Hematopoietic multipotent progenitor cell (in vitro differentiated cells): ENCODE data around the gene ALDH3B2. TPM values are rescaled to one million over a fixed set of nuclear protein-coding genes. Genes with fewer than 3 reads are reported as not detected.
A peak's percentile ranks its signal among the peaks of the same experiment; 100 is the strongest.
"Not testable (repeated sequence)": the region's sequence is repeated elsewhere in the genome, so short reads cannot be mapped to it uniquely, and the experiment has no call there.

Experiments
- DNase-seq, 3 donors: peaks; one replicate each; pipeline ENCODE4 v3.0.0-alpha.2; 2011 to 2015; ENCODE audit warnings: low read depth in 2 of 3, low spot score in 2 of 3
- total RNA-seq: library from RNA; depleted of rRNA; stranded (reverse); fragments of >200 nt; gene quantifications from one replicate; pipeline ENCODE4 v1.2.3, GENCODE V29; 2012

ALDH3B2 gene
- total RNA-seq, 1 donor: under 0.01 TPM

DNA sequence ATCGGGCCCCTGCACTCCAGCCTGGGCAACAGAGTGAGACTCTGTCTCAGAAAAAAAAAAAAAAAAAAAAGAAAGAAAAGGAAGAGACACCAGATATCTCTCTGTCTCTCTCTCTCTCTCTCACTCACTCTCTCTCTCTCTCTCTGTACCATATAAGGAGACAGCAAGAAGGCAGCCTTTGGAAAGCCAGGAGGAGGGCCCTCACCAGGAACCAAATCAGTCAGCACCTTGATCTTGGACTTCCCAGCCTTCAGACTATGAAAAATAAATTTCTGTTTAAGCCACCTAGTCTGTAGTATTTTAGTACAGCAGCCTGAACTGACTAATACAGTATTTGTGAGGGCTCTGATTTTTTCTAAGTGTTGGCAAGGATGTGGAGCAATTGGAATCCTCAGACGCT, 13.6 kb upstream of the ALDH3B2 start:
- no peak for DNase-seq

DNA sequence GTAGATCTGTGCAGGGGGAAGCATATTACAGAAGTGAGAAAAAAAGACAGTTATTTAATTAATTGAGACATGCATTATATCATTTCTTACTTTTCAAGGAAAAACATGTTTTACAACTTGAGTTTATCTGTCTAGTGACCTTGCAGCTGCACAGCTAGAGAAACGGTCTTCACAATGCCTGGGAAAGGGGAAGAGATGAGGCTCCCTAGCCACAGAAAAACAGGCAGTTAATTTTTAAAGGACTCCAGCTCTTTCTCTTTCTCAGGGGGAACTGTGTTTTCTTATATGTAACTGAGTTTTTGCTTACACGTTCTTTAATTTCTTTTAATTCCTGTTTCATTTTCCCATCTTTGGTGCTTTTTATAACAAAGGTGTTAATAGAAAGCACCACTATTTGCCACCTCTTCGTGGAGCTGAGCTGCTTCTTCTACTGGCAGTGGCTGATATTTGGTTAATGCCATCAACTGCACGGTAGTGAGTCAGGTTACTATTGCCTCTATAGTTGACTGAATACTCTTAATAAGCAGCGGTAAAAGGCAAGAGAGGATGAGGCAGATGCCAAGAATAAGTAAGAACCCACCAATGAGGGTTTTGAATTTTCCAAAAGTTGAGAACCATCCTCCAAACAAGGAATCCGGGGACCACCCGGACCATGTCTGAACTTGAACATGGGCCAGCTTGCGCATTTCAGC, 11.4 kb upstream of the ALDH3B2 start:
- DNase-seq: peak in 1 of 3 donors; percentile 64

DNA sequence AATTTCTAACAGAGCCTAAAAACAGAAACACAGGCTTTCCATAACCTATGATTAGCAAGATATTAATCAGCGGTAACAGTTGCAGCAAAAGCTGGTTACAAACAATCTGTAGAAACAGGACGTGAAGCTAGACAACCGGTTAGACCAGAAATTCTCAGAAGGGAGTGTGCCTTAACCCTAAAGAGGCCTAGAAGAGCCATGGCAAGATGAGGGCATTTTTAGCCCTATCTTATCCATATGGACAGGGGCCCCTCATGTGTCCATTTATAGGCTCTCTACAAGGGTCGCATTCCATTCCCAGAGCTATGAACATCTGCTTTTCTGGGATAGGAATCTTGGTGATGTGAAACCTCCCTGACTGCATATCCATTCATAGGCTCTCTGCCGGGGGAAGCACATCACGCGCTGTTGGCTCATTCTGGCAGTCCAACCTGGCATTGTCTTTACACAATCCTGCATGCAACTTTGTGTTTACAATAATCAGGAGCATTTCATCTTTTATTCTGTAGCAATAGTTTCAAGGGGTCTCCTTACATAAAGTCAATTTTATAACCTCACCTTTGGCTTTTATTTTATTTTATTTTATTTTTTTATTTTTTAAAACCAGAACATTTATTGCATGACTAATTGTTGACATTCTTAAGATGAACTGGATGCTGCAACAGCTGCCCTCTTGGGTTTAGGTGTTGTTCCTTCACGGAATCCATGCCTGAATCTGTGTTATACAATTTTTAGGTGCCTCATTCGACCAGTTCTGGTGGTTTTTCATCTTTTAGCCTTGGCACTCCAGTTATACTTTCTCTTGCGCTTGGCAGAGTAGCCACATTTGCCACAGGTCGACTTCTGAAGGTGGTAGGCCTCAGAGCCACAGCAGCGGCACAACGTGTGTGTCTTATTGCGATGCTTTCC, 8.0 kb upstream of the ALDH3B2 start:
- DNase-seq: not testable (repeated sequence)

DNA sequence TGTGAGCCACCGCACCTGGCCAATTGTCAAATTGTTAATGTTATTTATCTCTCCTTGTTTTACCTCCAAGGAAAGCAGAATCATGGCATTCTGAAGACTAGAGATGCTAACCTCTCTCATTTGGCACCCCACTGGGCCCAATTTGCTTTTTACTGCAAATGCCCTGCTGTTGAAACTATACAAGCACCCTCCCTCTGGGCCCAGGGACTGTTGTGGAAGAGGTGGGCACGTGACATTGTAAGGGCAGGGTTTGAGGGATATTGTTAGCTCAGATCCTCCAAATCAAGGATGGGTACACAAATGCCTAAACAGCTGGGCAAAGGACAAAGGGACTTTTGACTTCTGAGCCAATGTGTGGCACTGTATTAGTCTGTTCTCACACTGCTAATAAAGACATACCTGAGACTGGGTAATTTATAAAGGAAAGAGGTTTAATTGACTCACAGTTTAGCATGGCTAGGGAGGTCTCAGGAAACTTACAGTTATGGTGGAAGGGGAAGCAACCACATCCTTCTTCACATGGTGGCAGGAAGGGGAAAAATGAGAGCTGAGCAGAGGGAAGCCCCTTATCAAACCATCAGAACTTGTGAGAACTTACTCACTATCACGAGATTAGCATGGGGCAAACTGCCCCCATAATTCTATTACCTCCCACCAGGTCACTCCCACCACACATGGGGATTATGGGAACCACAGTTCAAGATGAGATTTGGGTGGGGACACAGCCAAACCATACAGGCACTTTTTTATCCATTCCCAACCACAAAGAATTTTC, 6.5 kb upstream of the ALDH3B2 start:
- DNase-seq: peak in 2 of 3 donors; percentile 29 to 51

DNA sequence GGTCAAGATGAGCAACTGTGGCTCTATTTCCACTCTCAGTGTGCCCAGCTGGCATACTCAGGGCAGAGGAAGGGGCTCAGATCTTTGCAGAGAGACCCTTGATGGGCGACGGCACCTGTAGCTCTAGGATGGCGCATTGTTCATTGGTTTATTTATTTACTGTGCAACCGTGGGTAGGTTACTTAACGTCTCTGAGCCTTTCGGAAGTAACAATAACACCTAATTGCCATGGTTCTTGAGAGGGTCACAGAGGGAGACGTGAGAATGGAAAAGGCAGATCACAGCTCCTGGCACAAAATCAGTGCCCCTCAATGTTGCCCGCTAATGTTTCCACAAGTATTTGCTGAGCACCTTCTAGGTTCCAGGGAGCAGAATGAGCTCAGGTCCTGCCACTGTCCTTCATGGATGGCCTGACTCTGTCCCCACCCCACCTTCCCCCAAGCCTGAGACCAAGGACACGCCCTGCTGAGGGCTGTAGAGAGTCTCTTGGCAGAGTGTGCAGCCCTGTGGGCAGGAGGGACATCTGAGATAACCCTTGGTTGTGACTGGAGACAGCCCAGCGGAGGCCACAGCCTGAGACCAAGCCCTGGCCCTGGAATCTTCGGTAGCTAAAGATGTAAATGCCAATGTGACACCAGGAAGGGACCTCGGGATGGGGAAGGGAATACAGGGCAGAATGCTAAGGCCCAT, 780 bp upstream of the ALDH3B2 start:
- DNase-seq: no peak

DNA sequence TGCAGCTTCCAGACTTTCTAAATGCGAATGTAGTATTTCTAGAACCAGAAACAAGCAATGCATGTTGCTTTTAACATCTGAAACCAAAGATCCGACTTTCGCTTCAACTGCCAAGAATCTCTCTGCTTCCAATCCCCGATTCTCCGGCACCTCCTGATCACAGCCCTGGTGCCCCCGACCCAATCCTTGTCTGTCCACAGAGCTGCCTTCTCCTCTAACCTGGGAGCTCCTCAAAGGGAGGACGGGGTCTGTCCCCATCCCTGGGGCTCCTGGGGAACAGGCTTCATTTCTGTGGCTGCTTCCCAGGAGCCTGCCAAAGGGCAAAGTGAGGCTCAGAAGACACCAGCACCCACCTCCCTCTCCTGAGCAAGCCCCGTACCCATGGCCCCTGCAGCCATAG, 521 bp downstream of the ALDH3B2 start:
- no peak for DNase-seq

DNA sequence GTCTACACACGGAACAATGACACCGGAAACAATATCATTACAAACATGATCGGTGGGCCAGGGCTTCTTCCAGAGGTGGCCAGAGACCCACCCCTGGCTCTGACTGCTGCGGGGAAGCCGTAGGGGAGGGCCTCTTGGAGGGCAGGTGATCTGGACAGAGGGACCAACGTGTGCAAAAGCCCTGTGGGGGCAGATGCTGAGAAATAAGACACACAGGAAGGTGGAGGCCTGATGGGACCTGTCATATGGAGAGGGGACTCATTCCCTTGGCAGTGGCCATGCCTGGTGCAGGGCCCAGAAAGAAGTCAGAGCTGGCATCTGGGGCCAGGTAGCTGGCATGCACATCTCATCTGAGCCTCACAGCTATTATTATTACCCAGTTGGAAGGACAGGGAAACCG, 1.1 kb downstream of the ALDH3B2 start:
- no peak for DNase-seq

DNA sequence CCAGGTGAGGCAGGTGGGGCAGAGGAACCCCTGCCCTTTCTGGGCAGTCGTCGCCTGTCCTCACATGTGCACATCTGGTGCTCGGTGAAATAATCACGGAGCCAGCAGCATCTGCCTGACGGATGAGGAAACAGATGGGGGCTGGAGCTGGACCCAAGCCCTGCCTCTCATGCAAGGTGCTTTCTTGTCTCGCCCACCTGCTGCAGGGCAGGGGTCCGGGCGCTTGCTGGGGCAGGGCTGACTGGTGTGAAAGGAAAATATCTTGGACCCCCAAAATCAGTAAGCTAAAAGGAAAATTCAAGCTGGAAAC, 3.3 kb downstream of the ALDH3B2 start:
- DNase-seq: peak in 1 of 3 donors; percentile 26

DNA sequence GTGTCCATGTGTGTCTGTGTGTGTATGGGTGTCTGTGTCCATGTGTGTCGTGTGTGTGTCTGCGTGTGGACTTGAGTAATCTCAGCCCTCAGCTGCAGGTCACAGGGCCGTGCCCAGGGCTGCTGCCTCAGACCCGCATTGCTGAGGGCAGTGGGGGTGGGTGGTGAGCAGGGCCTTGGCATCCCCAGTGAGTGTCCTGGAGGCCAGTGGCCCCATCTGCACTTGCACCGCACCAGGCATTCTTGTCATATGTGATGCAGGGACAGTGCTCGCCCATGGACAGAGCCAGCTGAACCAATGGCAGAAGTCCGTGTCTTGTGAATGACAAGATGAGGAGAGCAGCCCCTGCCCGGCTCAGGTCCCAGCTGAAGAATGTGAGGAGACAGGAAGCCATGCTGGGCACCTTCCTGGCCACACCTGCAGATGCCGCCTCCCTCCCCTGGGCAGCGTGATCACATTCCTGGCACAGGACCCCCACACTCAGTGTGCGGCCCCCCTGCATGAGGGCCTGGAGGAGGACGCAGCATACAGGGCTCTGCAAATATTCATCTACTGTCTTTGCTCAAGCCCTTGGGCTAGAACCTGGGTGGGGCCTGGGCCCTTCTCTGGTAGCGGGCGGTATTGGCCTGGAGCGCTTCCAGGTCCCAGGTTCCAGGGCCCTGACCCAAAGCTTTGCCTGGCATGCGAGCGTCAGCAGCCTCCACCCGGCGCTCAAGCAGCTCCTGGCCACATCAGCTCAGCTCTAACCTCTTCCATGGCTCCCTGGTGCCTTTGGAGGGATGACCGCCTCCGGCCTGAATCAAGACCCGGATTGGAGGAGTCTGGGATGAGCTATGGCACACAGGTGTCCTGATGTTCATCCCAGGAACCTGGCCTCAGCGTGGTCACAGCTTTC, 3.9 kb downstream of the ALDH3B2 start:
- no peak for DNase-seq

DNA sequence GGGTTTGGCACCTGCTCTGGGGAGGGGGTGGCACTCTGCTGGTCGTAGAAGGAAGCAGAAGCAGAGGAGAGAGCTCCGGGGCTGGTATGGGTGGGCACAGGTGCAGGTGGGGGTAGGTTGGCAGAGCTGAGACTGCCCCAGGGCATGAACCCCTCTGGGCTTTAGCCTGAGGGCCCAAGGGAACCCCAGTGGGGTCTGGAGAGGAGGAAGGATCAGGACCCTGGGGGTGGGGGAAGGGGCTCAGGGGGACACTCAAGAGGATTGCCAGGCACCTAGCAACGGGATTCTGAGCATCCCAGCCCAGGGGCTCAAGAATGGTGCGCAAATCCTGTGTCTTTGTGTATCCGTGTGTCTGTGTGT, 6.3 kb downstream of the ALDH3B2 start:
- no peak for DNase-seq

DNA sequence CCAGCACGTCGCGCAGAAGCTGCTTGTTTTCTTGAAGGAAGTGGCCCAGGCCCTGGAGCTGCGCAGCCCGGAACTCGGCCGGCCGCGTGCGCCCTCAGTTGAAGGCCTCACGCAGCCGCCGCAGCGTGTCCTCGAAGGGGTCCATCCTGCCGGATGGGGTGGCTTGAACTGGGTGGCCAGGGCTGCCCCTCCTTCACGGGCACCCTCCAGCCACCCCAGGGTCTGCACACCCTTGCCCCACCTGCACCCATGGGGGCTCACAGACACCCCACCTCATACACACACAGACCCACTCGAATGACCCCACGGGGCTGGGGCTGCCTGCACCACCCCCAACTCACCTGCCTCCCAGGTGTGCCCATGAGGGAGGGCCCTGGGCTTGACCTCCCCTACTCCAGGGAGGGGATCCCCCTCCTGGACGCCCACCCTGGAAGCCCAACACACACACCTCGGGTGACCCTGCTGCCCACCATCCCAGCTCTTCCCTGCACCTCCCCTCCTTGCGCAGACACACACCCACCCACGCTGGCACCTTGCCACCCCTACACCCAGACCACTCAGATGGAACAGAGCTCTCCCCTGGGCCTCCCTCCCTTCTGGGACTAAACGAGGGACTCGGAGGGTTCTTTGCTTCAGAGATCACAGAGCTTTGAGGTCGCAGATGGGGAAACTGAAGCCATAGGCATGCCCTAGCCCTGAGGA, 6.8 kb downstream of the ALDH3B2 start:
- peak in 1 of 3 donors; percentile 31 for DNase-seq

DNA sequence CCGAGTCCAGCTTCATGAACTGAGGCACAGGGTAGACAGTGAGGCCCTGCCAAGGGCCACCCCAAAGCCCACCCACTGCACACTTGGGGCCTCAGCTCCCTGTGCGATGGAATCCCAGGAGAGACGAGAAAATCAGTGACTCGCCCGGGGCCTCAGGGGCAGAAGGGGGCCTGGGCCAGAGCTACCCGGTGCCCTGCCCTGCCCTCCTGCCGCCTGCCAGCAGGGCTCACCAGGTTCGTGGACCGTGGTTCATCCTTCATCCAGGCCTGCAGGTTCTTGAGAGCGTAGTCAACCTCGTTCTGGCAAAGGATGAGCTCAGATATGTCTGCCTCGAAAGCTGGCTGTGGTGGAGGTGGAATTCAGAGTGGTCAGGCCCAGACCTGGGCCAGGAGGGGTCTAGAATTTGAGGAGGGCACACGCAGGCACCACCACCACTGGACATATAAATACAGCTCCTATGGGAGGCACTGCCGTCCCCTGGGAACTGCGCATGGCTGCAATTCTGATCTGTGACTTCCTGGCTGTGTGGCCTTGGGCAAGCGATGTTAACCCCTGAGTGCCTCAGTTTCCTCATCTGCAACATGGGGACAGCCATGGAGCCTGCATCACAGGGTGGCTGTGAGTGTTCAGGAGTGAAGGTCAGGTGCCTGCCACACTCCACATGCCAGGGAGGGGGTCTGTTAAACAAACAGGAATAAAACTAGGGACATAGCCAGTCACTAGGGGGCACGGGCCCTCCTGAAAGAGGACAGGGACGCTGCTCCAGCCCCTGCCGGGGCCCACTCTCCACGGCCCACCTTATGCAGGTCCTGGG, 7.5 kb downstream of the ALDH3B2 start:
- DNase-seq: no peak

DNA sequence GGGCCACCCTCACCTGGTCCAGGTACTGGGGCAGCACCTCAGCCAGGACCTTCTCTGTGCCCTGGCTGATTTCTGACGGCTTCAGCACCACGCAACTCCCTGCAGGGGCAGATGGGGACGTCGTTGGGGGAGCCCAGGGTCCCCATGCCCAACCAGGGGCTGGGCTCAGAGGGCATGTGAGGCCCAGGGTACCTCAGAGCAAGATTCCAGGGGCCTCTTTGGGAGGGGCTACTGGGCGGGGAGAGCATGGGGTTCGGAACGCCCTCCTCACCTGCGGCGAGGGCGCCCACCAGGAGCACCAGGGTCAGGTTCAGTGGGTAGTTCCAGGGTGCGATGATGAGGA, 8.1 kb downstream of the ALDH3B2 start:
- no peak for DNase-seq

DNA sequence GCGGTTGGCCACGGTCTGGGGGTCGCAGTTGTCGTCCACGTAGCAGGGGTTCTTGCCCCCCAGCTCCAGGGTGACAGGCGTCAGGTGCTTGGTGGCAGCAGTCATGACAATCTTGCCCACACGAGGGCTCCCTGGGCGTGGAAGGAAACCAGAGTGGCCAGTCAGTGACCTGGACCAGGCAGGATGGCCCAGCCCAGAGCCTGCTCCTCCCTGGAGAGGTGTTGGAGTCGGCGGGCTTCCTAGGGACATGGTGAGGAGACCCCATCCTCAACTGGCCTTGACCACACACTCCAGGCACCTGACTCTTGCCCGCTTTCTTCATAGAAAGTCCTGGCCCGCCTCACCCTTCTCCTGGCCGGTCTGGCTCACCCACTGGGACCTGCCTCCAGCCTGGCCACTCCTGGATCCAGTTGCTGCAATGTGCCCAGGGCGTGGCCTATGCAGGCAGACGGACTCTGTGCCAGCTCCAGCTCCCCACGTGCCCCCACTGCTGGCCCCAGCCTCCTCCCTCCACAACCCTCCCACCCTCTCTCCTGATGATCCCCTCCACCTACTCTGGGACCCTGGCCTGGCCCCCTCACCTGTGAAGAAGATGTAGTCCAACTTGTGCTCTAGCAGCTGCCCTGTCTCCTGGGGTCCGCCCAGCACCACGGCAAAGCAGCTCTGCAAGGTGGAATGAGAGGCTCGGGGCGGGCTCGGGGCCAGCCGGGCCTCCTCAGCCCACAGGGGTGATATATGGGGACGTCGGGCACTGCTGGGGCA, 8.7 kb downstream of the ALDH3B2 start:
- DNase-seq: no peak

DNA sequence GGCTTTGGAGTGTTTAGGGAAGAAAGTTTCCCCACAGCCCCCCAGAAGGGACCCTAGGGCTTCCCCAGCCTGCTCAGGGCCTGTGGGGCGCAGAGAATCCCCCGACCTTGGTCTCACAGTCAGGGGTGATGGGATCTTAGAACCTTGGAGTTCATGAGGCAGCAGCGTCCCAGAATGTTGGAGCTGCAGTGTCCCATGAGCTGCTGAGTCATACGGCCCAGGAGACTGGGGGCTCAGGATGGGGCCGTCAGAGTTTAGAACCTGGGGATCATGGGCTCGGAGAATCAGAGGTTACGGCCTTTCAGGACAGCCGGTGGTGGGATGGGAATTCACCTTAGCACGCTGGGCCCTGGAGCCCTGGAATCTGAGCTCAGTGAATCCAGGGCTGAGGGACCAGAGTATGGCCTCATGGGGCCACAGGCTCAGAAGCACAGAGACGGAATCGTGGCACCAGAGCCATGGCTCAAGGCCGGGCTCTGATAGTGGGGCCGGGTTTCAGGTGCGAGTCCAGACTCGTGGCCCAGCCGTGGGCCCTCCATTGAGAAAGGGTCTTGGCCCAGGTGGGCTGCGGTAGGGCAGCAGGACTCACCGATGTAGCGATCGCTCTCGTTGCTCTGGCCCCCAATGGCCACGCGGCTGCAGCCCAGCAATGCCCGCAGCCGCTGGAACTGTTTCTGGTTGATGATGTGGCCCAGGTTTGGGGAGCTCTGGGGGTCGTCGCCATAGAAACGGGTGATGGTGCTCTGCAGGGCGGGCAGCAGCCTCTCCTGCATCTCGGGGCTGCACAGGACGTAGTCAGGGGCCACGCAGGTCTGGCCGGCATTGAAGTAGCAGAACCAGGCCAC, 9.5 kb downstream of the ALDH3B2 start:
- DNase-seq: no peak

DNA sequence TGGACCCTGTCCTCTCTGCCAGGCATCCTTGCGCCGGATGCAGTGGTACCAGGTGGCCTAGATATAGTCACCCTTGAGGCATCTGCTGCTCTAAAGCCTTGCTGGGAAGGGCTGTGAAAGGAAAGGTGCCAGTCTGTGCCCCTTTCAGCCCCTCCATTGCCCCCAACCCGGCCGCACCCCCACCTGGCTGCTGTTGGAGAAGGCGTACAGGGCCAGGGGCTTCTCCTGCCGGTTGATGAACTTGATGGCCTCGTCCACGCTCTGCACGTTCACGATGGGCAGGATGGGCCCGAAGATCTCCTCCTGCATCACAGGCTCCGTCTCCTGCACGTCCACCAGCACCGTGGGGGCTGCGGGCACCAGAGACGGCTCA, 10.2 kb downstream of the ALDH3B2 start:
- DNase-seq: no peak
